ENCODE measurements around the gene ZBED4.

DNA sequence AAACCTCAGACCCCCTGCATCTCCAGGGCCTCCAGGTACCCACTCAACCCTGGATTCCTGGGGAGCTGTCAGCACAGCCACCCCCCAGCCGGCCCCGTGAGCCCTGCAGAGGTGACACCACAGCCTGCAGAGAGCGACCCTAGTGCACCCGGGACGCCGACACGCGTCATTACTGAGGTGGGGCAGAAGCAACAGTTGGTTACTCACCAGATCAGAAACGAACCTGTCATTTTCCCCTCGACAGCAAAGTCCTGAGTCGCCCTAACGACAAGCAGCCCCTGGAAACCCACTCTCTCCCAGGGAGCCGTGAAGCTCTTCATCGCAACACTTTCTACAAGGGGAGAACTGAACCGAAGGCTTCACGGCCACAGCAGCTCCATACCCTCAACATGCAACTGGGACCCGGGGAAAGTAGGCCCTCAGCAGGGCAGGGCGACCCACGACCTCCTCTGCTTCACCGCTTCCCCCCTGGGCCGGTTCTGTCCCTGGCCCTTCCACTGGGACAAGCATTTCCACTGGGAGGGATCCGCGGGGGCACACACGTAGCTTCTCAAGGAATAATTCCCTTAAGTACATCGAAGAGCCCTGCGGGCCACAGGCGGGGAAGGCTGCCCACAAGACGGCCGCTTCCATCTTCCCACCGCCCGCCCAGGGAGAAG lies 27.6 kb upstream of the ZBED4 start:
- TF ChIP-seq, protein P1, sequence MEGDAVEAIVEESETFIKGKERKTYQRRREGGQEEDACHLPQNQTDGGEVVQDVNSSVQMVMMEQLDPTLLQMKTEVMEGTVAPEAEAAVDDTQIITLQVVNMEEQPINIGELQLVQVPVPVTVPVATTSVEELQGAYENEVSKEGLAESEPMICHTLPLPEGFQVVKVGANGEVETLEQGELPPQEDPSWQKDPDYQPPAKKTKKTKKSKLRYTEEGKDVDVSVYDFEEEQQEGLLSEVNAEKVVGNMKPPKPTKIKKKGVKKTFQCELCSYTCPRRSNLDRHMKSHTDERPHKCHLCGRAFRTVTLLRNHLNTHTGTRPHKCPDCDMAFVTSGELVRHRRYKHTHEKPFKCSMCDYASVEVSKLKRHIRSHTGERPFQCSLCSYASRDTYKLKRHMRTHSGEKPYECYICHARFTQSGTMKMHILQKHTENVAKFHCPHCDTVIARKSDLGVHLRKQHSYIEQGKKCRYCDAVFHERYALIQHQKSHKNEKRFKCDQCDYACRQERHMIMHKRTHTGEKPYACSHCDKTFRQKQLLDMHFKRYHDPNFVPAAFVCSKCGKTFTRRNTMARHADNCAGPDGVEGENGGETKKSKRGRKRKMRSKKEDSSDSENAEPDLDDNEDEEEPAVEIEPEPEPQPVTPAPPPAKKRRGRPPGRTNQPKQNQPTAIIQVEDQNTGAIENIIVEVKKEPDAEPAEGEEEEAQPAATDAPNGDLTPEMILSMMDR (IDR thresholded peaks at IDR 0.05): no peak
- no peak for TF ChIP-seq POLR2A (IDR thresholded peaks at IDR 0.05)

Data from right lobe of liver (tissue), 4 donors.